ENCODE results near the gene BCR.

BCR gene

GRCh38 chr22:23277583-23278295 is 97.4 kb downstream of the BCR start:
- DNase-seq: no peak

GRCh38 chr22:23278883-23279675 is 98.8 kb downstream of the BCR start:
- DNase-seq: no peak

GRCh38 chr22:23279781-23280180 is 99.5 kb downstream of the BCR start:
- DNase-seq: peak; percentile 28

- no peak for DNase-seq
Measured at GRCh38 chr22:23280356-23281052, 100.2 kb downstream of the BCR start.

- no peak for DNase-seq
Measured at GRCh38 chr22:23281053-23281405, 100.7 kb downstream of the BCR start.

- DNase-seq: peak; percentile 82
Measured at GRCh38 chr22:23281406-23282088, 101.2 kb downstream of the BCR start.

GRCh38 chr22:23282089-23282501 is 101.8 kb downstream of the BCR start:
- DNase-seq: no peak

GRCh38 chr22:23282516-23282915 is 102.2 kb downstream of the BCR start:
- DNase-seq: no peak

GRCh38 chr22:23282986-23283385 is 102.7 kb downstream of the BCR start:
- DNase-seq: no peak

- no peak for DNase-seq
Measured at GRCh38 chr22:23283591-23284503, 103.5 kb downstream of the BCR start.

GRCh38 chr22:23284504-23285033 is 104.3 kb downstream of the BCR start:
- DNase-seq: no peak

- no peak for DNase-seq
Measured at GRCh38 chr22:23285236-23285635, 104.9 kb downstream of the BCR start.

- no peak for DNase-seq
Measured at GRCh38 chr22:23285734-23286133, 105.4 kb downstream of the BCR start.

- no peak for DNase-seq
Measured at GRCh38 chr22:23286296-23286695, 106.0 kb downstream of the BCR start.

GRCh38 chr22:23287136-23288095 is 107.1 kb downstream of the BCR start:
- DNase-seq: no peak

GRCh38 chr22:23288301-23289129 is 108.2 kb downstream of the BCR start:
- no peak for DNase-seq

GRCh38 chr22:23289130-23289503 is 108.8 kb downstream of the BCR start:
- DNase-seq: no peak

- peak; percentile 61 for DNase-seq
Measured at GRCh38 chr22:23289851-23290724, 109.8 kb downstream of the BCR start.
